ENCODE data around the gene TMEM51.
"Not testable (repeated sequence)": the region's sequence is repeated elsewhere in the genome, so short reads cannot be mapped to it uniquely, and the experiment has no call there.

TMEM51 gene

GRCh38 chr1:15154480-15155036, 1.0 kb downstream of the TMEM51 start:
- no peak for DNase-seq (ENCODE audit: low read depth)

- no peak for DNase-seq (ENCODE audit: low read depth)
Observed at GRCh38 chr1:15155191-15155590, 1.6 kb downstream of the TMEM51 start.

GRCh38 chr1:15155888-15156741, 2.6 kb downstream of the TMEM51 start:
- DNase-seq (ENCODE audit: low read depth) = no peak

- no peak for DNase-seq (ENCODE audit: low read depth)
Observed at GRCh38 chr1:15156807-15157380, 3.3 kb downstream of the TMEM51 start.

GRCh38 chr1:15157524-15158399, 4.2 kb downstream of the TMEM51 start:
- DNase-seq (ENCODE audit: low read depth) = no peak

GRCh38 chr1:15158506-15159165, 5.1 kb downstream of the TMEM51 start:
- no peak for DNase-seq (ENCODE audit: low read depth)

GRCh38 chr1:15159166-15159555, 5.6 kb downstream of the TMEM51 start:
- no peak for DNase-seq (ENCODE audit: low read depth)

GRCh38 chr1:15160626-15161025, 7.1 kb downstream of the TMEM51 start:
- DNase-seq (ENCODE audit: low read depth) = no peak

- no peak for DNase-seq (ENCODE audit: low read depth)
Observed at GRCh38 chr1:15167386-15167785, 13.8 kb downstream of the TMEM51 start.

- peak; percentile 43 for DNase-seq (ENCODE audit: low read depth)
Observed at GRCh38 chr1:15168479-15168878, 14.9 kb downstream of the TMEM51 start.

GRCh38 chr1:15170071-15170470, 16.5 kb downstream of the TMEM51 start:
- DNase-seq (ENCODE audit: low read depth) = no peak

GRCh38 chr1:15171271-15171908, 17.8 kb downstream of the TMEM51 start:
- no peak for DNase-seq (ENCODE audit: low read depth)

GRCh38 chr1:15172405-15173259, 19.1 kb downstream of the TMEM51 start:
- peak; percentile 16 for DNase-seq (ENCODE audit: low read depth)

GRCh38 chr1:15173863-15174614, 20.5 kb downstream of the TMEM51 start:
- DNase-seq (ENCODE audit: low read depth) = no peak

GRCh38 chr1:15174615-15174983, 21.1 kb downstream of the TMEM51 start:
- no peak for DNase-seq (ENCODE audit: low read depth)

GRCh38 chr1:15175324-15176094, 22.0 kb downstream of the TMEM51 start:
- not testable (repeated sequence) for DNase-seq (ENCODE audit: low read depth)

GRCh38 chr1:15176120-15176519, 22.6 kb downstream of the TMEM51 start:
- no peak for DNase-seq (ENCODE audit: low read depth)

- no peak for DNase-seq (ENCODE audit: low read depth)
Observed at GRCh38 chr1:15176898-15177665, 23.5 kb downstream of the TMEM51 start.

Measured in fibroblast of gingiva (primary cell).